Raji (cell line): ENCODE results near the gene ZNF134.

ENCODE experiments used
- POLR2A ChIP-seq: IDR thresholded peaks from 2 replicates; pipeline ENCODE4 v1.6.1; 2011; ENCODE audit warnings: low read depth, low read length, control low read depth; ENCODE audit not compliant: insufficient read depth

The ZNF134 gene

GRCh38 chr19:57613941-57614743, at the start of gene ZNF134:
ZNF134 (plus strand) TSS chr19:57614242; CDS start chr19:57619469, 5,227 bp downstream.
- TF ChIP-seq POLR2A, result no peak

GRCh38 chr19:57566396-57567265, 47.4 kb upstream of the ZNF134 start:
- TF ChIP-seq POLR2A, result no peak

- TF ChIP-seq POLR2A, result no peak
Observed at GRCh38 chr19:57570707-57571106, 43.3 kb upstream of the ZNF134 start.

DNA sequence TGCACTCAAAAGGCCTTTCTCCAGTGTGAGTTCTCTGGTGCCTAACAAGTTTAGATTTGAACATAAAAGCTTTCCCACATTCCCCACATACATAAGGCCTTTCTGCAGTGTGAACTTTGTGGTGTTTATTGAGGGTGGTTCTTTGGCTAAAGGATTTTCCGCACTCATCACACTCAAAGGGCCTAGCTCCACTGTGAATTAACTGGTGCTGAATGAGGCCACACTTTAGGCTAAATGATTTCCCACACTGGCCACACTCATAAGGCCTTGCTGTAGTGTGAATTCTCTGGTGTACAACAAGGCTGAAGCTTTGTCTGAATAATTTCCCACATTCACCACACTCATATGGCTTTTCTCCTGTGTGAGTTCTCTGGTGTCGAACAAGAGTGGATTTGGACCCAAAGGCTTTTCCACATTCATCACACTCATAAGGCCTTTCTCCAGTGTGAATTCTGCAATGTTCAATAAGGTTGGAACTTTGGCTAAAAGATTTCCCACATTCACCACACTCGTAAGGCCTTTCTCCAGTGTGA, 41.6 kb upstream of the ZNF134 start:
- TF ChIP-seq POLR2A, result no peak

GRCh38 chr19:57576661-57577060, 37.4 kb upstream of the ZNF134 start:
- no peak for TF ChIP-seq POLR2A

DNA sequence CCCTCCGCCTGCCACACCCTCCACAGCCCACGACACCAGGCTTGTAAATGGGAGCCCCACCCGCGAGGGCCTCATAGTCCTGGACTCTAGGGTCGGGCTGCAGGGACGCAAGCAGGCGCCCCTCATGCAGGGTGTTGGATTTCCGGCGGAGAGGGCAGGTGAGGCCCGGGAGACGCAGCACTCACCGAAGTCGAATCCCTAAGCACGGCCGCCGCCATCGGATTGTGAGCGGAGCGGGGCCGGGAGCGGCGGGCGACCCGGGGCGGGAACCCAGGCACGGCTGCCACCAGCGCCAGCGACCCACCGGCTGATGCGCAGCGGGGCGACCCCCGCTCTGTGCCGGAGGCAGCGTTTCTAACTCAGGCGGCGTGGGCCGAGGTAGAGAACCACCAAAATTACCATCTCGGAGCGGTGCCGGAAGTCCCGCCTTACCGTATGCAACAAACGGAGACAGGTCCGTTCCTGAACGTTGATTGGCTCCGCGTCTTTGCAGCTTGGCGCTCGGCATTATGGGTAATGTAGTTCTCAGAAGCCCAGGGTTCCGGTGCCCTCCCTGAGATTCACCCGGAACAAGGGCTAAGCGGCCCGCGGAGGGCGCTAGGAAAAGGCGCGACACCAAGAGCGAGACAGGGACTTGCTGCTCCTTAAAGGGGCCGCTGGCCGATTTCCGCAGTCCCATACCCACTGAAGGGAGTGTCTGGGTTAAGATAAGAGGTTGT, 35.4 kb upstream of the ZNF134 start, which contains the start of gene ZNF416:
Gene ZNF416 (minus strand): TSS at position 425 of the 719 bp plus-strand sequence. CDS start 207 bp downstream, at position 218.
- no peak for TF ChIP-seq POLR2A

- no peak for TF ChIP-seq POLR2A
Observed at GRCh38 chr19:57583104-57583520, 30.9 kb upstream of the ZNF134 start.

- no peak for TF ChIP-seq POLR2A
Observed at GRCh38 chr19:57583521-57584416, 30.3 kb upstream of the ZNF134 start, which contains the start of gene ZIK1. ZIK1 (plus strand) TSS chr19:57584145; CDS start chr19:57584357, 212 bp downstream.

GRCh38 chr19:57587529-57587928, 26.5 kb upstream of the ZNF134 start:
- TF ChIP-seq POLR2A, result no peak

DNA sequence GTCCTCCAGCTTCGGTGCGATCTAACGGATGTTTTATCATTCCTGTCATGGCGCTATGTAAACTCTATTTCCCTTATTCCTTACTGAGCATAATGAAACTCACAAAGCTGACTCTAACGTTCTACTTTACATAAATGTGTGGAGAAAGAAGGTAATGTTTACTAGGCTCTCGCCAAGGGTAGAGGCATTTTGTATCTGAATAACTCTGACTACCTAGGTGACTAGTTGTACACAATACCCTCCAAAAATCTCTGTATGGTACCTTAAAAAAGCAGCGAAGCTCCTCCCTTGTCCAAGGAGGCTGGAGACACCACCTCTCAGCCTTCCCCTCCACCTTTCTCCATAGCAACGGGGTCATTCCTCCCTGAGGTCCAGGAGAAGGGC, 14.7 kb upstream of the ZNF134 start:
- no peak for TF ChIP-seq POLR2A

GRCh38 chr19:57599761-57600383, 14.2 kb upstream of the ZNF134 start, which contains the start of gene ZNF530:
ZNF530 (plus strand) TSS chr19:57599885; CDS start chr19:57604346, 4,461 bp downstream.
- no peak for TF ChIP-seq POLR2A

DNA sequence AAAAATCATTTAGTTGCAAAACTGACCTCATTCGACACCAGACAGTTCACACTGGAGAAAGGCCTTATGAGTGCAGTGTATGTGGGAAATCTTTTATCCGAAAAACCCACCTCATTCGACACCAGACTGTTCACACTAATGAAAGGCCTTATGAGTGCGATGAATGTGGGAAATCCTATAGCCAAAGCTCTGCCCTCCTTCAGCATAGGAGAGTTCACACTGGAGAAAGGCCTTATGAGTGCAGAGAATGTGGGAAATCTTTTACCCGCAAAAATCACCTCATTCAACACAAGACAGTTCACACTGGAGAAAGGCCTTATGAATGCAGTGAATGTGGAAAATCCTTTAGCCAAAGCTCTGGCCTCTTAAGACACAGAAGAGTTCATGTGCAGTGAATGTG, 7.1 kb upstream of the ZNF134 start:
- no peak for TF ChIP-seq POLR2A

- no peak for TF ChIP-seq POLR2A
Observed at GRCh38 chr19:57611113-57611512, 2.9 kb upstream of the ZNF134 start.
